SU-DHL-6 (cell line): ENCODE measurements around the gene NFATC2IP.

Source experiments
- H2AFZ ChIP-seq: fragments of 200-600 bp; sonication (generic); 2 replicates; pipeline ENCODE4 v1.6.1; 2014; ENCODE audit warnings: low read depth, mild to moderate bottlenecking, moderate library complexity, mixed read lengths, antibody characterized with exemption, low read length; ENCODE audit not compliant: severe bottlenecking
- H3F3A ChIP-seq: fragments of 200-600 bp; shearing (Covaris generic); 2 replicates; pipeline ENCODE4 v1.6.0; 2016; ENCODE audit warnings: antibody characterized with exemption, mild to moderate bottlenecking; ENCODE audit not compliant: insufficient read depth
- H3K27ac ChIP-seq: fragments of 200-600 bp; sonication (generic); 2 replicates; pipeline ENCODE4 v1.5.1; 2016; ENCODE audit warnings: low read depth, mild to moderate bottlenecking, low read length, moderate library complexity, mixed read lengths
- H3K27me3 ChIP-seq: fragments of 200-600 bp; sonication (generic), shearing (Covaris generic); 2 replicates; pipeline ENCODE4 v1.6.0; 2014; ENCODE audit warnings: mild to moderate bottlenecking, low read length
- H3K36me3 ChIP-seq: fragments of 200-600 bp; sonication (generic); 2 replicates; pipeline ENCODE4 v1.6.1; 2014; ENCODE audit warnings: mild to moderate bottlenecking, low read length, mixed read lengths
- H3K4me2 ChIP-seq: fragments of 300-600, 200-600 bp; shearing (Covaris generic), sonication (generic); 2 replicates; pipeline ENCODE4 v1.6.0; 2014; ENCODE audit warnings: low read length, low read depth, mild to moderate bottlenecking; ENCODE audit not compliant: poor library complexity, severe bottlenecking
- H3K4me3 ChIP-seq: fragments of 200-600 bp; sonication (generic); 2 replicates; pipeline ENCODE4 v1.5.1; 2014; ENCODE audit warnings: antibody characterized with exemption, low read length, mild to moderate bottlenecking, mixed read lengths; ENCODE audit not compliant: insufficient read depth, poor library complexity, severe bottlenecking
- H3K79me2 ChIP-seq: fragments of 200-600 bp; sonication (generic); 2 replicates; pipeline ENCODE4 v1.6.1; 2014; ENCODE audit warnings: mild to moderate bottlenecking, low read length, moderate library complexity; ENCODE audit not compliant: insufficient read depth
- H3K9ac ChIP-seq: fragments of 200-600 bp; sonication (generic); 2 replicates; pipeline ENCODE4 v1.7.0; 2014; ENCODE audit warnings: mild to moderate bottlenecking, low read length
- H3K9me2 ChIP-seq: fragments of 200-600 bp; sonication (generic); replicated peaks from 2 replicates; pipeline ENCODE4 v1.6.1; 2014; ENCODE audit warnings: low read length; ENCODE audit not compliant: insufficient read depth
- H3K9me3 ChIP-seq: fragments of 200-600 bp; sonication (generic); 2 replicates; pipeline ENCODE4 v1.6.1; 2014; ENCODE audit warnings: low read length, mixed read lengths; ENCODE audit not compliant: insufficient read depth
- H4K20me1 ChIP-seq: fragments of 200-600 bp; sonication (generic); 2 replicates; pipeline ENCODE4 v1.6.1; 2014; ENCODE audit warnings: low read depth, mild to moderate bottlenecking, antibody characterized with exemption, low read length, moderate library complexity, mixed read lengths
- CTCF ChIP-seq: fragments of 200-600 bp; sonication (generic); IDR thresholded peaks from one replicate; pipeline ENCODE4 v1.5.1; 2017; ENCODE audit warnings: antibody characterized with exemption, mild to moderate bottlenecking, low read length, moderate library complexity; ENCODE audit not compliant: insufficient read depth, poor library complexity, severe bottlenecking
- EZH2phosphoT487 ChIP-seq: fragments of 200-600 bp; sonication (generic), shearing (Covaris generic); conservative IDR thresholded peaks from 2 replicates; pipeline ENCODE4 v1.6.1; 2018; ENCODE audit warnings: mild to moderate bottlenecking, antibody characterized with exemption, low read length, moderate library complexity, mixed read lengths

Gene NFATC2IP

GRCh38 chr16:29014561-29015069 lies 63.9 kb downstream of the NFATC2IP start:
- H3K4me2 ChIP-seq = no peak overlapping the region
- no peak for TF ChIP-seq CTCF
- no peak for TF ChIP-seq EZH2phosphoT487

More at GRCh38 chr16:29014561-29015069, 63.9 kb downstream of the NFATC2IP start:
- Histone ChIP-seq H3K27ac (no peak overlapping the region), H2AFZ (no peak overlapping the region), H3K27me3 (no peaks in the 10 kb centered on the region), H3F3A (no peaks in the 10 kb centered on the region), H3K36me3 (no peaks in the 10 kb centered on the region), H4K20me1 (no peaks in the 10 kb centered on the region), H3K9ac (no peak overlapping the region), H3K79me2 (no peaks in the 10 kb centered on the region), H3K9me3 (no peaks in the 10 kb centered on the region), H3K9me2 (no peaks in the 10 kb centered on the region), H3K4me3 (no peak overlapping the region)
